HepG2 (cell line): Measurements from ENCODE around the gene NEURL2. TPM values are rescaled to one million over a fixed set of nuclear protein-coding genes. Genes with fewer than 3 reads are reported as not detected.
A peak's percentile ranks its signal among the peaks of the same experiment; 100 is the strongest.

Experiments used
- ARID4A ChIP-seq: sonication (generic); formaldehyde crosslinking; IDR thresholded peaks from 2 replicates; pipeline ENCODE4 v1.5.0; 2020; ENCODE audit warnings: mild to moderate bottlenecking, missing genetic modification reagents, borderline replicate concordance
- ARID5B ChIP-seq: IDR thresholded peaks from 2 replicates; pipeline ENCODE4 v1.4.0; 2020; ENCODE audit warnings: mild to moderate bottlenecking, missing genetic modification reagents
- E2F5 ChIP-seq: sonication (generic); formaldehyde crosslinking; conservative IDR thresholded peaks from 2 replicates; pipeline ENCODE4 v1.4.0; 2020; ENCODE audit warnings: missing genetic modification reagents
- FOXM1 ChIP-seq: sonication (generic); formaldehyde crosslinking; IDR thresholded peaks from 2 replicates; pipeline ENCODE4 v1.5.0; 2020; ENCODE audit warnings: missing genetic modification reagents
- GABPB1 ChIP-seq: IDR thresholded peaks from 2 replicates; pipeline ENCODE4 v1.6.1; 2016; ENCODE audit warnings: mild to moderate bottlenecking, missing genetic modification reagents, moderate library complexity, missing compliant biosample characterization
- HMG20A ChIP-seq: IDR thresholded peaks from 2 replicates; pipeline ENCODE4 v1.6.1; 2016; ENCODE audit warnings: borderline replicate concordance
- LCORL ChIP-seq, 2 experiments: fragments of 450-650 bp in 1 of 2; sonication (generic) in 1 of 2; formaldehyde crosslinking in 1 of 2; IDR thresholded peaks; 2 replicates each; pipeline versions ENCODE4 v1.5.0 to v1.6.1; 2017 to 2020; ENCODE audit warnings: antibody characterized with exemption in 1 of 2, missing genetic modification reagents in 1 of 2
- NR0B2 ChIP-seq: sonication (generic); formaldehyde crosslinking; IDR thresholded peaks from 2 replicates; pipeline ENCODE4 v1.4.0; 2020; ENCODE audit warnings: mild to moderate bottlenecking, missing genetic modification reagents
- RXRA ChIP-seq: sonication (generic); formaldehyde crosslinking; IDR thresholded peaks from 2 replicates; pipeline ENCODE4 v1.5.1; 2020; ENCODE audit warnings: missing genetic modification reagents
- TBX2 ChIP-seq: sonication (generic); formaldehyde crosslinking; IDR thresholded peaks from 2 replicates; pipeline ENCODE4 v1.5.0; 2020; ENCODE audit warnings: missing genetic modification reagents, mild to moderate bottlenecking, borderline replicate concordance
- TEAD3 ChIP-seq: optimal IDR thresholded peaks from 2 replicates; pipeline ENCODE3; 2016; ENCODE audit warnings: borderline replicate concordance
- TEF ChIP-seq: sonication (generic); formaldehyde crosslinking; IDR thresholded peaks from 2 replicates; pipeline ENCODE4 v1.5.0; 2020; ENCODE audit warnings: missing genetic modification reagents
- ZNF124 ChIP-seq: sonication (generic); formaldehyde crosslinking; IDR thresholded peaks from 2 replicates; pipeline ENCODE4 v1.4.0; 2020; ENCODE audit warnings: missing genetic modification reagents
- ZNF574 ChIP-seq: sonication (generic); formaldehyde crosslinking; IDR thresholded peaks from 2 replicates; pipeline ENCODE4 v1.4.0; 2020; ENCODE audit warnings: missing genetic modification reagents
- polyA plus RNA-seq, 8 experiments: library from polyadenylated mRNA; depleted of rRNA in 3 of 8; stranded (reverse) in 7 of 8; unstranded in 1 of 8; fragments of >200 nt; fragmentation: Illumina TruSeq in 4 of 8; extraction: Trizol in 4 of 8; gene quantifications; 2 replicates each; pipeline versions ENCODE4 v1.2.1 to v1.2.3, GENCODE V29; 2011 to 2016; ENCODE audit warnings: low read depth in 4 of 8, missing spikeins in 1 of 8, mixed read lengths in 1 of 8; ENCODE audit not compliant: insufficient read depth in 1 of 8
- total RNA-seq, 5 experiments: library from RNA; depleted of rRNA; stranded (reverse); fragments of >200 nt; fragmentation: Illumina TruSeq; extraction: Trizol; gene quantifications; 2 replicates each; pipeline ENCODE4 v1.2.3, GENCODE V29; 2016; ENCODE audit warnings: low read depth in 1 of 5

Gene NEURL2
- total and polyA plus RNA-seq, 2 of the 13 experiments (the other 11 are each of a cell fraction or from before 2014, with no cell fraction given), result 7.2 to 9.7 TPM

GRCh38 chr20:45921337-45922189 is 30.6 kb upstream of the NEURL2 start (continued):
- TF ChIP-seq HMG20A (peak; percentile 54; the same call in 1 of the 2 replicates), ARID4A (CRISPR knock-in tag) (peak; percentile 31; the same call in 1 of the 2 replicates), E2F5 (CRISPR knock-in tag) (no peak), TBX2 (CRISPR knock-in tag) (0 out of 2 replicates have a peak, but pooled peaks have one; percentile 33), ZNF124 (CRISPR knock-in tag) (0 out of 2 replicates have a peak, but pooled peaks have one; percentile 5), ARID5B (peak; percentile 75), TEAD3 (CRISPR knock-in tag) (peak; percentile 71), NR0B2 (no peak), FOXM1 (CRISPR knock-in tag) (no peak), RXRA (CRISPR knock-in tag) (peak; percentile 59; the same call in 1 of the 2 replicates), ZNF574 (peak; percentile 35; the same call in 1 of the 2 replicates), GABPB1 (CRISPR knock-in tag) (peak; percentile 27; the same call in 1 of the 2 replicates), TEF (CRISPR knock-in tag) (0 out of 2 replicates have a peak, but pooled peaks have one; percentile 14), LCORL (IDR thresholded peaks at IDR 0.05) (no peak), LCORL (CRISPR knock-in tag; IDR thresholded peaks at IDR 0.05) (0 out of 2 replicates have a peak, but pooled peaks have one; percentile 51)
